Cortex of kidney (tissue), 1 donor: ENCODE measurements around the gene APBB2.
"Not testable (repeated sequence)": the region's sequence is repeated elsewhere in the genome, so short reads cannot be mapped to it uniquely, and the experiment has no call there.

Source experiments
- DNase-seq: peaks from one replicate; lab custom pipeline; 2025; lab: John Stamatoyannopoulos, UW

APBB2 gene

GRCh38 chr4:40825014-40825838 lies 389.1 kb downstream of the APBB2 start:
- no peak for DNase-seq

GRCh38 chr4:40822420-40823166 lies 391.7 kb downstream of the APBB2 start:
- no peak for DNase-seq

- no peak for DNase-seq
Measured at GRCh38 chr4:40820101-40820500, 394.2 kb downstream of the APBB2 start.

GRCh38 chr4:40817157-40817556 lies 397.2 kb downstream of the APBB2 start:
- not testable (repeated sequence) for DNase-seq

- no peak for DNase-seq
Measured at GRCh38 chr4:40812856-40813255, 401.5 kb downstream of the APBB2 start.

- DNase-seq: no peak
Measured at GRCh38 chr4:40812386-40812785, 402.0 kb downstream of the APBB2 start.

- DNase-seq: no peak
Measured at GRCh38 chr4:40811956-40812355, 402.4 kb downstream of the APBB2 start.

- no peak for DNase-seq
Measured at GRCh38 chr4:40808926-40809457, 405.4 kb downstream of the APBB2 start.

GRCh38 chr4:40804598-40804997 lies 409.7 kb downstream of the APBB2 start:
- no peak for DNase-seq

GRCh38 chr4:40800064-40800463 lies 414.3 kb downstream of the APBB2 start:
- no peak for DNase-seq

- no peak for DNase-seq
Measured at GRCh38 chr4:40789771-40790170, 424.6 kb downstream of the APBB2 start.

GRCh38 chr4:40789031-40789430 lies 425.3 kb downstream of the APBB2 start:
- DNase-seq: no peak

- no peak for DNase-seq
Measured at GRCh38 chr4:40788331-40788730, 426.0 kb downstream of the APBB2 start.

- no peak for DNase-seq
Measured at GRCh38 chr4:40785727-40786126, 428.6 kb downstream of the APBB2 start.

GRCh38 chr4:40782876-40783275 lies 431.5 kb downstream of the APBB2 start:
- no peak for DNase-seq

- no peak for DNase-seq
Measured at GRCh38 chr4:40778090-40778489, 436.3 kb downstream of the APBB2 start.

- DNase-seq: no peak
Measured at GRCh38 chr4:40769266-40769665, 445.1 kb downstream of the APBB2 start.

- DNase-seq: no peak
Measured at GRCh38 chr4:40763228-40763716, 451.1 kb downstream of the APBB2 start.
